WTC11 (cell line): Measurements from ENCODE around the gene GALNT2. TPM values are rescaled to one million over a fixed set of nuclear protein-coding genes. Genes with fewer than 3 reads are reported as not detected.

Experiments used
- ATAC-seq: fragments of 200-7000 bp; cut with Tn5 transposase; 2 replicates; pipeline ENCODE4 v1.10.0; 2021; ENCODE audit warnings: mild to moderate bottlenecking, moderate library complexity
- CTCF ChIA-PET: fragments of 300-600 bp; sonication (Branson Sonifier 250); formaldehyde crosslinking; loops from one replicate; lab custom pipeline; 2021; ENCODE audit warnings: antibody characterized with exemption; lab: Charles Lee
- POLR2A ChIA-PET: fragments of 350-600 bp; sonication (Branson Sonifier 250); formaldehyde crosslinking; loops from one replicate; lab custom pipeline; 2021; ENCODE audit warnings: antibody characterized with exemption; lab: Charles Lee
- DNase-seq: peaks from one replicate; pipeline ENCODE4 v3.0.0; 2021; ENCODE audit warnings: low spot score
- H3K27ac Mint-ChIP-seq: 2 replicates; pipeline ENCODE4 v1.8.0; 2021; ENCODE audit warnings: mixed read lengths
- H3K27me3 Mint-ChIP-seq: 2 replicates; pipeline ENCODE4 v1.8.0; 2021; ENCODE audit warnings: low read depth, mild to moderate bottlenecking, moderate library complexity, mixed read lengths
- H3K36me3 Mint-ChIP-seq: 2 replicates; pipeline ENCODE4 v1.8.0; 2021; ENCODE audit warnings: mixed read lengths
- H3K4me1 Mint-ChIP-seq: 2 replicates; pipeline ENCODE4 v1.8.0; 2022; ENCODE audit warnings: mixed read lengths
- H3K4me3 Mint-ChIP-seq: 2 replicates; pipeline ENCODE4 v1.8.0; 2021; ENCODE audit warnings: mild to moderate bottlenecking, moderate library complexity, mixed read lengths
- H3K9me3 Mint-ChIP-seq: 2 replicates; pipeline ENCODE4 v1.8.0; 2021; ENCODE audit warnings: mixed read lengths
- CBFB ChIP-seq: sonication (generic); formaldehyde crosslinking; IDR thresholded peaks from 2 replicates; pipeline ENCODE4 v1.8.1; 2022; ENCODE audit warnings: mild to moderate bottlenecking, low read depth, missing genetic modification reagents
- MXD4 ChIP-seq: fragments of 250-450 bp; sonication (Bioruptor Pico); IDR thresholded peaks from 2 replicates; pipeline ENCODE4 v1.8.0; 2021; ENCODE audit warnings: mild to moderate bottlenecking, moderate library complexity, borderline replicate concordance
- MYBL2 ChIP-seq: sonication (generic); formaldehyde crosslinking; IDR thresholded peaks from 2 replicates; pipeline ENCODE4 v1.8.1; 2023; ENCODE audit warnings: mild to moderate bottlenecking, moderate library complexity, missing genetic modification reagents
- NFE2L1 ChIP-seq: sonication (generic); formaldehyde crosslinking; IDR thresholded peaks from 2 replicates; pipeline ENCODE4 v1.8.1; 2023; ENCODE audit warnings: missing genetic modification reagents
- NR1H2 ChIP-seq: sonication (generic); formaldehyde crosslinking; IDR thresholded peaks from 2 replicates; pipeline ENCODE4 v1.9.0; 2021; ENCODE audit warnings: mild to moderate bottlenecking, moderate library complexity, missing genetic modification reagents
- NR3C1 ChIP-seq: sonication (generic); formaldehyde crosslinking; conservative IDR thresholded peaks from 2 replicates; pipeline ENCODE4 v1.8.1; 2023; ENCODE audit warnings: low read depth, mild to moderate bottlenecking, missing genetic modification reagents
- RELA ChIP-seq: sonication (generic); formaldehyde crosslinking; IDR thresholded peaks from 2 replicates; pipeline ENCODE4 v1.8.1; 2022; ENCODE audit warnings: missing genetic modification reagents, mild to moderate bottlenecking, borderline replicate concordance
- SMAD4 ChIP-seq: sonication (generic); formaldehyde crosslinking; IDR thresholded peaks from 2 replicates; pipeline ENCODE4 v1.8.0; 2022; ENCODE audit warnings: mild to moderate bottlenecking, missing genetic modification reagents
- TEAD4 ChIP-seq: sonication (generic); formaldehyde crosslinking; IDR thresholded peaks from 2 replicates; pipeline ENCODE4 v1.8.0; 2022; ENCODE audit warnings: mild to moderate bottlenecking, missing genetic modification reagents
- TP53 ChIP-seq: sonication (generic); formaldehyde crosslinking; IDR thresholded peaks from 2 replicates; pipeline ENCODE4 v1.8.1; 2023; ENCODE audit warnings: mild to moderate bottlenecking, missing genetic modification reagents
- total RNA-seq: library from RNA; stranded (reverse); gene quantifications from 3 replicates; pipeline ENCODE4 v1.2.3, GENCODE V29; 2021
- TF ChIP-seq, protein P1 (sequence below): fragments of 250-450 bp; sonication (Bioruptor Pico); IDR thresholded peaks from 2 replicates; pipeline ENCODE4 v1.9.0; 2021; ENCODE audit warnings: mild to moderate bottlenecking, borderline replicate concordance
- TF ChIP-seq, protein P2 (sequence below): fragments of 200-600 bp; IDR thresholded peaks from 2 replicates; pipeline ENCODE4 v1.8.0; 2022; ENCODE audit warnings: antibody characterized with exemption
- TF ChIP-seq, protein P3 (sequence below): sonication (generic); formaldehyde crosslinking; IDR thresholded peaks from 2 replicates; pipeline ENCODE4 v1.8.1; 2022; ENCODE audit warnings: low read depth, mild to moderate bottlenecking, moderate library complexity, missing genetic modification reagents, borderline replicate concordance
- TF ChIP-seq, protein P4 (sequence below): sonication (generic); formaldehyde crosslinking; conservative IDR thresholded peaks from 2 replicates; pipeline ENCODE4 v1.8.1; 2022; ENCODE audit warnings: mild to moderate bottlenecking, missing genetic modification reagents
- TF ChIP-seq, protein P5 (sequence below): sonication (generic); formaldehyde crosslinking; IDR thresholded peaks from 2 replicates; pipeline ENCODE4 v1.8.0; 2022; ENCODE audit warnings: mild to moderate bottlenecking, missing genetic modification reagents
- TF ChIP-seq, protein P6 (sequence below): sonication (generic); formaldehyde crosslinking; IDR thresholded peaks from 2 replicates; pipeline ENCODE4 v1.8.0; 2023; ENCODE audit warnings: missing genetic modification reagents, mild to moderate bottlenecking, borderline replicate concordance
- TF ChIP-seq, protein P7 (sequence below): sonication (generic); formaldehyde crosslinking; IDR thresholded peaks from 2 replicates; pipeline ENCODE4 v1.8.0; 2022; ENCODE audit warnings: mild to moderate bottlenecking, missing genetic modification reagents
- TF ChIP-seq, protein P8 (sequence below): sonication (generic); formaldehyde crosslinking; IDR thresholded peaks from 2 replicates; pipeline ENCODE4 v1.8.1; 2022; ENCODE audit warnings: missing genetic modification reagents, borderline replicate concordance
- TF ChIP-seq, protein P9 (sequence below): fragments of 250-450 bp; sonication (Bioruptor Pico); IDR thresholded peaks from 2 replicates; pipeline ENCODE4 v1.9.0; 2021; ENCODE audit warnings: mild to moderate bottlenecking

Gene GALNT2
- total RNA-seq, 1 experiment from 2014 or later = 74.8 TPM

DNA sequence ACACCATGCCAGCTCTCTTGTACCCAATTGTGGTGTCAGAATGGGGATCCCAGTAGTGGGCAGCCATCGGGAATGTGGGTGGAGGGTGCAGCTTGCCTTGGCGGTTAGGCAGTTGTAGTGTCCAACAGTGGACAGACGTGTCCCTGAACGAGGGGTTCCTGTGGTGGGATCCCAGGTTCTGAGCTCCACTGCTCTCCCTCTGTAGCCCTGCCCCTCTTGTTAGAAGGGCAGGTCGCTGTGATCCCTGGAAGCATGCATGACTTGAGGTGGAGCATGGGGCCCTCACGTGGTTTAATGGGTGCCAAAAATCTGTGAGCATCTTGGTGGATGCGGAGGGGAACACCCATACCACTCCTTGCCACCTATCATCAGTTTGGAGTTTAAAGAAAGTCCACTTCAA is 4.3 kb downstream of the GALNT2 start:
- Mint-ChIP-seq H3K27me3 (peaks cover 12% of the 10 kb centered on the region), H3K9me3 (no peaks in the 10 kb centered on the region), H3K36me3 (no peaks in the 10 kb centered on the region; the same call in 1 of the 2 replicates), H3K4me1 (peaks cover 56% of the 10 kb centered on the region), H3K27ac (no peak overlapping the region), H3K4me3 (no peak overlapping the region)
- ChIA-PET POLR2A (no interaction called here), CTCF (no interaction called here)
- TF ChIP-seq NFE2L1 (CRISPR knock-in tag) (no peak), RELA (CRISPR knock-in tag) (no peak), MXD4 (CRISPR knock-in tag) (no peak), MYBL2 (CRISPR knock-in tag) (no peak), TEAD4 (CRISPR knock-in tag) (no peak), NR3C1 (no peak), NR1H2 (CRISPR knock-in tag) (no peak), CBFB (CRISPR knock-in tag) (no peak), SMAD4 (no peak), TP53 (CRISPR knock-in tag) (no peak)
- TF ChIP-seq, protein P1, sequence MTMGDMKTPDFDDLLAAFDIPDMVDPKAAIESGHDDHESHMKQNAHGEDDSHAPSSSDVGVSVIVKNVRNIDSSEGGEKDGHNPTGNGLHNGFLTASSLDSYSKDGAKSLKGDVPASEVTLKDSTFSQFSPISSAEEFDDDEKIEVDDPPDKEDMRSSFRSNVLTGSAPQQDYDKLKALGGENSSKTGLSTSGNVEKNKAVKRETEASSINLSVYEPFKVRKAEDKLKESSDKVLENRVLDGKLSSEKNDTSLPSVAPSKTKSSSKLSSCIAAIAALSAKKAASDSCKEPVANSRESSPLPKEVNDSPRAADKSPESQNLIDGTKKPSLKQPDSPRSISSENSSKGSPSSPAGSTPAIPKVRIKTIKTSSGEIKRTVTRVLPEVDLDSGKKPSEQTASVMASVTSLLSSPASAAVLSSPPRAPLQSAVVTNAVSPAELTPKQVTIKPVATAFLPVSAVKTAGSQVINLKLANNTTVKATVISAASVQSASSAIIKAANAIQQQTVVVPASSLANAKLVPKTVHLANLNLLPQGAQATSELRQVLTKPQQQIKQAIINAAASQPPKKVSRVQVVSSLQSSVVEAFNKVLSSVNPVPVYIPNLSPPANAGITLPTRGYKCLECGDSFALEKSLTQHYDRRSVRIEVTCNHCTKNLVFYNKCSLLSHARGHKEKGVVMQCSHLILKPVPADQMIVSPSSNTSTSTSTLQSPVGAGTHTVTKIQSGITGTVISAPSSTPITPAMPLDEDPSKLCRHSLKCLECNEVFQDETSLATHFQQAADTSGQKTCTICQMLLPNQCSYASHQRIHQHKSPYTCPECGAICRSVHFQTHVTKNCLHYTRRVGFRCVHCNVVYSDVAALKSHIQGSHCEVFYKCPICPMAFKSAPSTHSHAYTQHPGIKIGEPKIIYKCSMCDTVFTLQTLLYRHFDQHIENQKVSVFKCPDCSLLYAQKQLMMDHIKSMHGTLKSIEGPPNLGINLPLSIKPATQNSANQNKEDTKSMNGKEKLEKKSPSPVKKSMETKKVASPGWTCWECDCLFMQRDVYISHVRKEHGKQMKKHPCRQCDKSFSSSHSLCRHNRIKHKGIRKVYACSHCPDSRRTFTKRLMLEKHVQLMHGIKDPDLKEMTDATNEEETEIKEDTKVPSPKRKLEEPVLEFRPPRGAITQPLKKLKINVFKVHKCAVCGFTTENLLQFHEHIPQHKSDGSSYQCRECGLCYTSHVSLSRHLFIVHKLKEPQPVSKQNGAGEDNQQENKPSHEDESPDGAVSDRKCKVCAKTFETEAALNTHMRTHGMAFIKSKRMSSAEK (CRISPR knock-in tag) = no peak
- TF ChIP-seq, protein P2, sequence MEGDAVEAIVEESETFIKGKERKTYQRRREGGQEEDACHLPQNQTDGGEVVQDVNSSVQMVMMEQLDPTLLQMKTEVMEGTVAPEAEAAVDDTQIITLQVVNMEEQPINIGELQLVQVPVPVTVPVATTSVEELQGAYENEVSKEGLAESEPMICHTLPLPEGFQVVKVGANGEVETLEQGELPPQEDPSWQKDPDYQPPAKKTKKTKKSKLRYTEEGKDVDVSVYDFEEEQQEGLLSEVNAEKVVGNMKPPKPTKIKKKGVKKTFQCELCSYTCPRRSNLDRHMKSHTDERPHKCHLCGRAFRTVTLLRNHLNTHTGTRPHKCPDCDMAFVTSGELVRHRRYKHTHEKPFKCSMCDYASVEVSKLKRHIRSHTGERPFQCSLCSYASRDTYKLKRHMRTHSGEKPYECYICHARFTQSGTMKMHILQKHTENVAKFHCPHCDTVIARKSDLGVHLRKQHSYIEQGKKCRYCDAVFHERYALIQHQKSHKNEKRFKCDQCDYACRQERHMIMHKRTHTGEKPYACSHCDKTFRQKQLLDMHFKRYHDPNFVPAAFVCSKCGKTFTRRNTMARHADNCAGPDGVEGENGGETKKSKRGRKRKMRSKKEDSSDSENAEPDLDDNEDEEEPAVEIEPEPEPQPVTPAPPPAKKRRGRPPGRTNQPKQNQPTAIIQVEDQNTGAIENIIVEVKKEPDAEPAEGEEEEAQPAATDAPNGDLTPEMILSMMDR = no peak
- TF ChIP-seq, protein P3, sequence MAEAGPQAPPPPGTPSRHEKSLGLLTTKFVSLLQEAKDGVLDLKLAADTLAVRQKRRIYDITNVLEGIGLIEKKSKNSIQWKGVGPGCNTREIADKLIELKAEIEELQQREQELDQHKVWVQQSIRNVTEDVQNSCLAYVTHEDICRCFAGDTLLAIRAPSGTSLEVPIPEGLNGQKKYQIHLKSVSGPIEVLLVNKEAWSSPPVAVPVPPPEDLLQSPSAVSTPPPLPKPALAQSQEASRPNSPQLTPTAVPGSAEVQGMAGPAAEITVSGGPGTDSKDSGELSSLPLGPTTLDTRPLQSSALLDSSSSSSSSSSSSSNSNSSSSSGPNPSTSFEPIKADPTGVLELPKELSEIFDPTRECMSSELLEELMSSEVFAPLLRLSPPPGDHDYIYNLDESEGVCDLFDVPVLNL (CRISPR knock-in tag) = no peak
- TF ChIP-seq, protein P4, sequence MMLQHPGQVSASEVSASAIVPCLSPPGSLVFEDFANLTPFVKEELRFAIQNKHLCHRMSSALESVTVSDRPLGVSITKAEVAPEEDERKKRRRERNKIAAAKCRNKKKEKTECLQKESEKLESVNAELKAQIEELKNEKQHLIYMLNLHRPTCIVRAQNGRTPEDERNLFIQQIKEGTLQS = no peak
- TF ChIP-seq, protein P5, sequence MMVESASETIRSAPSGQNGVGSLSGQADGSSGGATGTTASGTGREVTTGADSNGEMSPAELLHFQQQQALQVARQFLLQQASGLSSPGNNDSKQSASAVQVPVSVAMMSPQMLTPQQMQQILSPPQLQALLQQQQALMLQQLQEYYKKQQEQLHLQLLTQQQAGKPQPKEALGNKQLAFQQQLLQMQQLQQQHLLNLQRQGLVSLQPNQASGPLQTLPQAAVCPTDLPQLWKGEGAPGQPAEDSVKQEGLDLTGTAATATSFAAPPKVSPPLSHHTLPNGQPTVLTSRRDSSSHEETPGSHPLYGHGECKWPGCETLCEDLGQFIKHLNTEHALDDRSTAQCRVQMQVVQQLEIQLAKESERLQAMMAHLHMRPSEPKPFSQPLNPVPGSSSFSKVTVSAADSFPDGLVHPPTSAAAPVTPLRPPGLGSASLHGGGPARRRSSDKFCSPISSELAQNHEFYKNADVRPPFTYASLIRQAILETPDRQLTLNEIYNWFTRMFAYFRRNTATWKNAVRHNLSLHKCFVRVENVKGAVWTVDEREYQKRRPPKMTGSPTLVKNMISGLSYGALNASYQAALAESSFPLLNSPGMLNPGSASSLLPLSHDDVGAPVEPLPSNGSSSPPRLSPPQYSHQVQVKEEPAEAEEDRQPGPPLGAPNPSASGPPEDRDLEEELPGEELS (CRISPR knock-in tag) = no peak
- TF ChIP-seq, protein P6, sequence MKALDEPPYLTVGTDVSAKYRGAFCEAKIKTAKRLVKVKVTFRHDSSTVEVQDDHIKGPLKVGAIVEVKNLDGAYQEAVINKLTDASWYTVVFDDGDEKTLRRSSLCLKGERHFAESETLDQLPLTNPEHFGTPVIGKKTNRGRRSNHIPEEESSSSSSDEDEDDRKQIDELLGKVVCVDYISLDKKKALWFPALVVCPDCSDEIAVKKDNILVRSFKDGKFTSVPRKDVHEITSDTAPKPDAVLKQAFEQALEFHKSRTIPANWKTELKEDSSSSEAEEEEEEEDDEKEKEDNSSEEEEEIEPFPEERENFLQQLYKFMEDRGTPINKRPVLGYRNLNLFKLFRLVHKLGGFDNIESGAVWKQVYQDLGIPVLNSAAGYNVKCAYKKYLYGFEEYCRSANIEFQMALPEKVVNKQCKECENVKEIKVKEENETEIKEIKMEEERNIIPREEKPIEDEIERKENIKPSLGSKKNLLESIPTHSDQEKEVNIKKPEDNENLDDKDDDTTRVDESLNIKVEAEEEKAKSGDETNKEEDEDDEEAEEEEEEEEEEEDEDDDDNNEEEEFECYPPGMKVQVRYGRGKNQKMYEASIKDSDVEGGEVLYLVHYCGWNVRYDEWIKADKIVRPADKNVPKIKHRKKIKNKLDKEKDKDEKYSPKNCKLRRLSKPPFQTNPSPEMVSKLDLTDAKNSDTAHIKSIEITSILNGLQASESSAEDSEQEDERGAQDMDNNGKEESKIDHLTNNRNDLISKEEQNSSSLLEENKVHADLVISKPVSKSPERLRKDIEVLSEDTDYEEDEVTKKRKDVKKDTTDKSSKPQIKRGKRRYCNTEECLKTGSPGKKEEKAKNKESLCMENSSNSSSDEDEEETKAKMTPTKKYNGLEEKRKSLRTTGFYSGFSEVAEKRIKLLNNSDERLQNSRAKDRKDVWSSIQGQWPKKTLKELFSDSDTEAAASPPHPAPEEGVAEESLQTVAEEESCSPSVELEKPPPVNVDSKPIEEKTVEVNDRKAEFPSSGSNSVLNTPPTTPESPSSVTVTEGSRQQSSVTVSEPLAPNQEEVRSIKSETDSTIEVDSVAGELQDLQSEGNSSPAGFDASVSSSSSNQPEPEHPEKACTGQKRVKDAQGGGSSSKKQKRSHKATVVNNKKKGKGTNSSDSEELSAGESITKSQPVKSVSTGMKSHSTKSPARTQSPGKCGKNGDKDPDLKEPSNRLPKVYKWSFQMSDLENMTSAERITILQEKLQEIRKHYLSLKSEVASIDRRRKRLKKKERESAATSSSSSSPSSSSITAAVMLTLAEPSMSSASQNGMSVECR = no peak
- TF ChIP-seq, protein P7, sequence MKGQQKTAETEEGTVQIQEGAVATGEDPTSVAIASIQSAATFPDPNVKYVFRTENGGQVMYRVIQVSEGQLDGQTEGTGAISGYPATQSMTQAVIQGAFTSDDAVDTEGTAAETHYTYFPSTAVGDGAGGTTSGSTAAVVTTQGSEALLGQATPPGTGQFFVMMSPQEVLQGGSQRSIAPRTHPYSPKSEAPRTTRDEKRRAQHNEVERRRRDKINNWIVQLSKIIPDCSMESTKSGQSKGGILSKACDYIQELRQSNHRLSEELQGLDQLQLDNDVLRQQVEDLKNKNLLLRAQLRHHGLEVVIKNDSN = no peak
- TF ChIP-seq, protein P8, sequence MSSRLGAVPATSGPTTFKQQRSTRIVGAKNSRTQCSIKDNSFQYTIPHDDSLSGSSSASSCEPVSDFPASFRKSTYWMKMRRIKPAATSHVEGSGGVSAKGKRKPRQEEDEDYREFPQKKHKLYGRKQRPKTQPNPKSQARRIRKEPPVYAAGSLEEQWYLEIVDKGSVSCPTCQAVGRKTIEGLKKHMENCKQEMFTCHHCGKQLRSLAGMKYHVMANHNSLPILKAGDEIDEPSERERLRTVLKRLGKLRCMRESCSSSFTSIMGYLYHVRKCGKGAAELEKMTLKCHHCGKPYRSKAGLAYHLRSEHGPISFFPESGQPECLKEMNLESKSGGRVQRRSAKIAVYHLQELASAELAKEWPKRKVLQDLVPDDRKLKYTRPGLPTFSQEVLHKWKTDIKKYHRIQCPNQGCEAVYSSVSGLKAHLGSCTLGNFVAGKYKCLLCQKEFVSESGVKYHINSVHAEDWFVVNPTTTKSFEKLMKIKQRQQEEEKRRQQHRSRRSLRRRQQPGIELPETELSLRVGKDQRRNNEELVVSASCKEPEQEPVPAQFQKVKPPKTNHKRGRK (CRISPR knock-in tag) = no peak
- TF ChIP-seq, protein P9, sequence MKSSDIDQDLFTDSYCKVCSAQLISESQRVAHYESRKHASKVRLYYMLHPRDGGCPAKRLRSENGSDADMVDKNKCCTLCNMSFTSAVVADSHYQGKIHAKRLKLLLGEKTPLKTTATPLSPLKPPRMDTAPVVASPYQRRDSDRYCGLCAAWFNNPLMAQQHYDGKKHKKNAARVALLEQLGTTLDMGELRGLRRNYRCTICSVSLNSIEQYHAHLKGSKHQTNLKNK (CRISPR knock-in tag) = no peak
- DNase-seq (no peak), ATAC-seq (no peak)
